IMR-90 (cell line): Measurements from ENCODE around the gene ARMC9. TPM values are rescaled to one million over a fixed set of nuclear protein-coding genes. Genes with fewer than 3 reads are reported as not detected.

Experiments used
- ATAC-seq: fragments of 200-7000 bp; cut with Tn5 transposase; 2 replicates; pipeline ENCODE4 v1.9.1; 2020; ENCODE audit warnings: low read depth, mild to moderate bottlenecking, moderate library complexity
- BruUV-seq: library from RNA; stranded (reverse); fragments of 400-500 nt; replicated peaks from 2 replicates; lab custom pipeline; 2021; lab: Mats Ljungman, UMichigan
- CTCF ChIA-PET: fragments of 300-600 bp; formaldehyde crosslinking; extraction: SDS; loops from one replicate; lab custom pipeline; 2021; ENCODE audit warnings: antibody characterized with exemption; lab: Yijun Ruan, JAX
- POLR2A ChIA-PET: fragments of 300-600 bp; sonication (Branson Sonifier 250); formaldehyde crosslinking; loops from one replicate; lab custom pipeline; 2022; ENCODE audit warnings: antibody characterized with exemption; ENCODE audit not compliant: unreplicated experiment; lab: Charles Lee
- DNase-seq: peaks from one replicate; pipeline ENCODE4 v3.0.0; 2013
- H2AFZ ChIP-seq: replicated peaks from 2 replicates; pipeline ENCODE3; 2013; ENCODE audit warnings: low read length, mild to moderate bottlenecking; ENCODE audit not compliant: poor library complexity
- H2AK5ac ChIP-seq: 2 replicates; pipeline ENCODE4 v1.6.1; 2013; ENCODE audit warnings: low read depth, low read length, inconsistent platforms
- H2AK9ac ChIP-seq: replicated peaks from 2 replicates; pipeline ENCODE3; 2013; ENCODE audit warnings: mild to moderate bottlenecking, low read depth, low read length, moderate library complexity; ENCODE audit not compliant: poor library complexity
- H2BK120ac ChIP-seq: 2 replicates; pipeline ENCODE4 v1.6.1; 2013; ENCODE audit warnings: low read depth, low read length, inconsistent platforms
- H2BK15ac ChIP-seq: 3 replicates; pipeline ENCODE4 v1.6.1; 2013; ENCODE audit warnings: low read depth, low read length, inconsistent platforms
- H2BK20ac ChIP-seq: 2 replicates; pipeline ENCODE4 v1.6.1; 2013; ENCODE audit warnings: low read depth, mild to moderate bottlenecking, inconsistent platforms, low read length, moderate library complexity
- H2BK5ac ChIP-seq: 2 replicates; pipeline ENCODE4 v1.6.1; 2013; ENCODE audit warnings: mild to moderate bottlenecking, low read depth, low read length, inconsistent platforms; ENCODE audit not compliant: poor library complexity, severe bottlenecking
- H3K14ac ChIP-seq: replicated peaks from 2 replicates; pipeline ENCODE4 v1.6.1; 2013; ENCODE audit warnings: low read depth, low read length, inconsistent platforms
- H3K18ac ChIP-seq: 2 replicates; pipeline ENCODE4 v1.6.1; 2013; ENCODE audit warnings: low read depth, low read length, control low read depth
- H3K23ac ChIP-seq: 2 replicates; pipeline ENCODE4 v1.6.1; 2013; ENCODE audit warnings: low read depth, low read length, inconsistent platforms
- H3K27ac ChIP-seq: 2 replicates; pipeline ENCODE4 v1.5.1; 2013; ENCODE audit warnings: mild to moderate bottlenecking, control low read depth, low read length; ENCODE audit not compliant: insufficient read depth
- H3K27me3 ChIP-seq: 2 replicates; pipeline ENCODE4 v1.6.1; 2013; ENCODE audit warnings: low read length; ENCODE audit not compliant: control insufficient read depth, insufficient read depth
- H3K36me3 ChIP-seq: 2 replicates; pipeline ENCODE4 v1.6.1; 2013; ENCODE audit warnings: low read length, mixed read lengths; ENCODE audit not compliant: control insufficient read depth, insufficient read depth
- H3K4ac ChIP-seq: 2 replicates; pipeline ENCODE4 v1.6.1; 2013; ENCODE audit warnings: low read depth, low read length, inconsistent platforms
- H3K4me1 ChIP-seq: 2 replicates; pipeline ENCODE4 v1.6.1; 2013; ENCODE audit warnings: low read length, mixed read lengths; ENCODE audit not compliant: control insufficient read depth, insufficient read depth
- H3K4me2 ChIP-seq: 2 replicates; pipeline ENCODE4 v1.6.1; 2013; ENCODE audit warnings: low read depth, mild to moderate bottlenecking, control low read depth, low read length, moderate library complexity
- H3K4me3 ChIP-seq: 2 replicates; pipeline ENCODE4 v1.5.1; 2013; ENCODE audit warnings: low read depth, mild to moderate bottlenecking, control low read depth, low read length, moderate library complexity; ENCODE audit not compliant: insufficient read depth
- H3K56ac ChIP-seq: 2 replicates; pipeline ENCODE4 v1.6.1; 2013; ENCODE audit warnings: low read length, inconsistent platforms; ENCODE audit not compliant: insufficient read depth; ENCODE audit errors: extremely low read depth
- H3K79me1 ChIP-seq, 2 experiments: 2 replicates each; pipeline ENCODE4 v1.6.1; 2013; ENCODE audit warnings: low read length in 2 of 2, inconsistent platforms in 1 of 2, low read depth in 1 of 2
- H3K9ac ChIP-seq: 2 replicates; pipeline ENCODE4 v1.6.1; 2013; ENCODE audit warnings: low read depth, low read length, control low read depth
- H3K9me1 ChIP-seq: 2 replicates; pipeline ENCODE4 v1.6.1; 2013; ENCODE audit warnings: low read length, inconsistent platforms; ENCODE audit not compliant: insufficient read depth
- H3K9me3 ChIP-seq: 2 replicates; pipeline ENCODE4 v1.6.1; 2013; ENCODE audit warnings: low read length; ENCODE audit not compliant: control insufficient read depth, insufficient read depth
- H4K20me1 ChIP-seq: 2 replicates; pipeline ENCODE4 v1.6.1; 2013; ENCODE audit warnings: low read length, inconsistent platforms; ENCODE audit not compliant: insufficient read depth
- H4K5ac ChIP-seq: 2 replicates; pipeline ENCODE4 v1.6.1; 2013; ENCODE audit warnings: mild to moderate bottlenecking, low read depth, low read length, control low read depth
- H4K8ac ChIP-seq, 2 experiments: 2 replicates each; pipeline ENCODE4 v1.6.1; 2013; ENCODE audit warnings: low read depth in 2 of 2, low read length in 2 of 2, control low read depth in 1 of 2, inconsistent platforms in 1 of 2
- H4K91ac ChIP-seq: 2 replicates; pipeline ENCODE4 v1.6.1; 2013; ENCODE audit warnings: low read depth, low read length, inconsistent platforms; ENCODE audit not compliant: insufficient read depth
- CEBPB ChIP-seq: IDR thresholded peaks from 2 replicates; pipeline ENCODE4 v1.6.1; 2012; ENCODE audit warnings: low read depth, low read length, improper control_type of control experiment
- USF2 ChIP-seq: fragments of 150-350 bp; IDR thresholded peaks from 2 replicates; pipeline ENCODE4 v1.6.1; 2017; ENCODE audit warnings: mild to moderate bottlenecking, antibody characterized with exemption, low read length, low read depth
- WGBS, 2 experiments: methylation state at CpG; one replicate each; pipeline versions ENCODE4 v1.1.5 to v1.1.7; 2013; ENCODE audit warnings: missing lambda C conversion rate in 2 of 2; ENCODE audit not compliant: insufficient read length in 1 of 2; ENCODE audit errors: extremely low coverage in 2 of 2; 5-methylcytosine and 5-hydroxymethylcytosine counted together
- dilution Hi-C: fragments of 300-500 bp; cut with HindIII; formaldehyde crosslinking; loops from one replicate; pipeline ENCODE4 v1.14.3; 2018; ENCODE audit warnings: low sequenced_read_pairs; ENCODE audit not compliant: unreplicated experiment
- in situ Hi-C: fragments of 300-500 bp; cut with MboI; formaldehyde crosslinking; loops from 3 replicates; pipeline ENCODE4 v1.14.3; 2019; ENCODE audit warnings: low sequenced_read_pairs, inconsistent platforms, mixed read lengths
- intact Hi-C: fragments of 100-400 bp; cut with micrococcal nuclease; formaldehyde crosslinking; loops from 2 replicates; pipeline ENCODE4 v1.10.0; 2022
- polyA plus RNA-seq, 3 experiments: library from polyadenylated mRNA; depleted of rRNA; stranded (reverse); fragments of >200 nt; gene quantifications; 2 replicates each; pipeline ENCODE4 v1.2.3, GENCODE V29; 2012; ENCODE audit warnings: low replicate concordance in 1 of 3
- total RNA-seq: library from RNA; depleted of rRNA; stranded (reverse); fragments of >200 nt; gene quantifications from 2 replicates; pipeline ENCODE4 v1.2.3, GENCODE V29; 2012
- TF ChIP-seq, protein P1 (sequence below): conservative IDR thresholded peaks from 2 replicates; pipeline ENCODE4 v1.5.1; 2012; ENCODE audit warnings: mild to moderate bottlenecking, low read depth, low read length, improper control_type of control experiment

ARMC9 gene
- total and polyA plus RNA-seq, 2 of the 4 experiments (the other 2 are of a cell fraction): 36.0 to 46.6 TPM

GRCh38 chr2:231181860-231182512 lies 16.4 kb upstream of the ARMC9 start (continued):
- TF ChIP-seq, protein P1, sequence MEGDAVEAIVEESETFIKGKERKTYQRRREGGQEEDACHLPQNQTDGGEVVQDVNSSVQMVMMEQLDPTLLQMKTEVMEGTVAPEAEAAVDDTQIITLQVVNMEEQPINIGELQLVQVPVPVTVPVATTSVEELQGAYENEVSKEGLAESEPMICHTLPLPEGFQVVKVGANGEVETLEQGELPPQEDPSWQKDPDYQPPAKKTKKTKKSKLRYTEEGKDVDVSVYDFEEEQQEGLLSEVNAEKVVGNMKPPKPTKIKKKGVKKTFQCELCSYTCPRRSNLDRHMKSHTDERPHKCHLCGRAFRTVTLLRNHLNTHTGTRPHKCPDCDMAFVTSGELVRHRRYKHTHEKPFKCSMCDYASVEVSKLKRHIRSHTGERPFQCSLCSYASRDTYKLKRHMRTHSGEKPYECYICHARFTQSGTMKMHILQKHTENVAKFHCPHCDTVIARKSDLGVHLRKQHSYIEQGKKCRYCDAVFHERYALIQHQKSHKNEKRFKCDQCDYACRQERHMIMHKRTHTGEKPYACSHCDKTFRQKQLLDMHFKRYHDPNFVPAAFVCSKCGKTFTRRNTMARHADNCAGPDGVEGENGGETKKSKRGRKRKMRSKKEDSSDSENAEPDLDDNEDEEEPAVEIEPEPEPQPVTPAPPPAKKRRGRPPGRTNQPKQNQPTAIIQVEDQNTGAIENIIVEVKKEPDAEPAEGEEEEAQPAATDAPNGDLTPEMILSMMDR: no peak

DNA sequence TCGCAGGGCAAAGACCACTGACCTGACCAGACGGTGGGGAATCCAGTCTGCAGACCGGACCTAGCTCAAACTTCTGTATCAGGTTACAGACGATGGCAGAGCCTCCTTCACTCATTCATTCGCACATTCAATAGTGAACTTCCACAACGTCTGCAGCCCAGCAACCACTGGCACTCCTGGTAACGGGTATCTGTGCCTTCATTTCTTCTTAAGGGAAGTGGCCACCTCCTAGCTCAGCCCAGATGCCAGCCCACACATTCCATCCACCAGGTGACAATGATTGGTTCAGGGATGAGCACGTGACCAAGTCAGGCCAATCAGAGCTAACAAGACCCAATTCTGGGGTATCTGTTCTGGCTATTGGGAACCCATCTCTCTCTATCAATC lies 15.9 kb upstream of the ARMC9 start:
- Histone ChIP-seq H2AK9ac (peak overlapping the region; percentile 47), H3K14ac (0 out of 2 replicates have a peak overlapping the region, but pooled peaks have one; percentile 37), H3K23ac (no peak overlapping the region), H3K9ac (no peak overlapping the region), H2BK20ac (peak overlapping the region; percentile 21; the same call in 1 of the 2 replicates), H3K56ac (no peak overlapping the region), H4K5ac (no peak overlapping the region), H4K20me1 (no peaks in the 10 kb centered on the region), H3K4ac (peak overlapping the region; percentile 46), H3K18ac (no peak overlapping the region), H2AK5ac (peak overlapping the region; percentile 88), H4K8ac (peak overlapping the region in 1 of 2 experiments; percentile 48; a peak in 1 of 4 replicates), H4K91ac (peak overlapping the region; percentile 4), H2BK5ac (no peak overlapping the region), H3K27ac (no peak overlapping the region), H2BK15ac (no peak overlapping the region; the same call in 2 of the 3 replicates), H2BK120ac (peak overlapping the region; percentile 72), H3K36me3 (no peaks in the 10 kb centered on the region), H3K4me2 (no peak overlapping the region), H3K9me3 (no peaks in the 10 kb centered on the region), H3K9me1 (no peaks in the 10 kb centered on the region), H3K4me1 (peaks cover 8% of the 10 kb centered on the region), H3K4me3 (no peak overlapping the region), H3K27me3 (no peaks in the 10 kb centered on the region), H2AFZ (peak overlapping the region; percentile 53), H3K79me1 (no peaks in the 10 kb centered on the region)
- dilution Hi-C loops (no loop called here), in situ Hi-C loops (no loop called here), intact Hi-C loops (no loop called here)
- CTCF ChIA-PET: interaction anchor here (0.9 to 1.0 kb wide), 2 partner anchors 10 to 14 kb away, joined by 3 read pairs; no protein-coding TSS in a partner anchor
- no TSS peak for BruUV-seq
- TF ChIP-seq CEBPB: no peak
- peak; percentile 52; the same call in 1 of the 2 replicates for TF ChIP-seq USF2
- ATAC-seq (no peak), DNase-seq (no peak)
- POLR2A ChIA-PET: no interaction called here
- WGBS, 2 experiments: 100% methylated on average over 1 of the region's 8 CpGs; no CpG with 5 or more reads in 1 of the 2 experiments
